Muscle of back (tissue), 11 donors: ENCODE data around the gene LENG1. TPM values are rescaled to one million over a fixed set of nuclear protein-coding genes. Genes with fewer than 3 reads are reported as not detected.

Experiments used
- DNase-seq, 3 donors: peaks; one replicate each; pipeline versions ENCODE4 v3.0.0 to v3.0.0-alpha.2; 2013
- polyA plus RNA-seq, 10 donors: library from polyadenylated mRNA; unstranded; fragments of 120-200 nt; gene quantifications; one replicate each; pipeline ENCODE4 v1.2.1, GENCODE V29; 2013; ENCODE audit not compliant: insufficient read length in 10 of 10

Gene LENG1
- polyA plus RNA-seq, 10 donors: 5.7 to 10.3 (median 7.9) TPM

GRCh38 chr19:54168174-54168917 is 8.8 kb upstream of the LENG1 start:
- DNase-seq: peak; percentile 80 to 94 (median 92)

GRCh38 chr19:54165222-54165621 is 5.7 kb upstream of the LENG1 start:
- no peak for DNase-seq

DNA sequence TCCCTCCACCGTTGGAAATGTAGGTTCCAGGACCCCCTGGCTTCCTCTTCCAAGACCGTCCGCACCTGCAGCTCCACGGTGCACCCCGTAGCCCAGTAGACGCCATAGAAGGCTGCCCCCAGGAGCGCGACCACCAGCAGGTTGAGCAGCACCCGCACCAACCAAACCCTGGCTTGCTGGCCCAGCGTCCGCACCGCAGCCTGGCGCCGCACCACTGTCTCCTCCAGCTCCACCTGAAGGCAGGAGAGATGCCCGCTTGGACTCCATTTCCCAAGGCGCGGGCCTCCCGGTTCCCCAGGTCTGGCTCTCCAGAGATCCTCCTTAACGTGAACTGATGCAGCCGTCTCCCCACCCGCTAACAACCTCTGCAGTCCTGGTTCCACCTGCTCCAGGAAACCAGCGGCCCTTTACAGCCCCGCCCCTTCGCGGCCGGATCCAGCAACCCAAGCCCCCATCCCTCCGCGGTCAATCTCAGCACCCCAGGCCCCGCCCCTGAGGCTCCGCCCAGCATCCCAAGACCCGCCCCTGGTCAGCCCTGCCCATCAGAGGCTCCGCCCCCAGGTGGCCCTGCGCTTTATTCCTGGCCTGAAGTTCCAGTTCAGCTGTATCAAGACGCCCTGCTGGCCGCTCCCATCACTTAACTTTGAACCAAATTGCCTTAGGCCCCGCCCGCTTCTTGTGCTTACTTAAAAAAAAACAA is 5.0 kb upstream of the LENG1 start:
- peak in 1 of 3 donors; percentile 34 for DNase-seq

GRCh38 chr19:54162884-54163283 is 3.4 kb upstream of the LENG1 start:
- no peak for DNase-seq

DNA sequence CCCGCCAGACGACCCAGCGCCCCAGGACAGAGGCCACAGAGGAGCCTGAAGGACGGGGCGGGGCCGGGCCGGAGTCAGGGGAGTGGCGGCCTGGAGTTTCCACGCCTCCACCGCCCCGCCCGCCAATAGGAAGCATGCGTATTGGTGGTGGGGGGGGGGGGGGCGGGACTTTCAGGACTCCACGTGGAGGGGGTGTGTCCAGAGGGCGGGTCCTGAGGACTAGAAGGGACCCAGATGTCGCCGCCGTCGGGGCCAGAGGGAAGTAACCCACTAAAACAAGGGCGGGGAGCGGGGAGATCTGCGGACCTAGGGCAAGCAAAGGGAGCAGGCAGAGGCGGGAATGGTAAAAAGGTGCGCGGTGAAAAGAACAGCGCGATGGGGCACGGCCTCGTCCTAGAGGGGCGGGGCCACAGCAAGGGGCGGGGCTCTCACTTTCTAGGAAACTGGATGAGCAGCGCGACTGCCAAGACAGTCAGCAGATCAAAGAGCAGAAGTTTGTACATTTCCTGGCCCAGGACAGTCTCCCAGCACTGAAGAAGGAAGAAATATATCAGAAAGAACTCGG is 2.8 kb upstream of the LENG1 start:
- DNase-seq: peak; percentile 49 to 85 (median 78)

DNA sequence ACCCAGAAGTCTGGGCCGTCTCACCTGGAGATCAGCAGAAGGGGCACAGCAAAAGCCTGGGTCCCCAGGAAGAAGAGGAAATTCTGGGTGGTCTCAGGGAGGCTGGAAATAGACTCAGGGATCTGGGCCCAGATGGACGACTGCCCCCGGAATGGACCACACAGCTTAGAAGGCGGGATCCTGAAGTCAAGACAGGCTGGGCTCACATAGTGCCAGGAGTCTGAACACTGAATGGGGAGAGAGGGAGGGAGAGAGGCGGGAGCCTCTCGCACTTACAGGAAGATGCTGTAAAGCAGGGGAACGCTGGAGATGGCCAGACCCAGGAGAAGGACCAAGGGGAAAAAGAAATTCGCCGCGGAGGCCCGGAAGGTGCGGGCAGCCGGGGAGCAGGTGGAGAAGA is 1.3 kb upstream of the LENG1 start:
- peak in 1 of 3 donors; percentile 69 for DNase-seq

DNA sequence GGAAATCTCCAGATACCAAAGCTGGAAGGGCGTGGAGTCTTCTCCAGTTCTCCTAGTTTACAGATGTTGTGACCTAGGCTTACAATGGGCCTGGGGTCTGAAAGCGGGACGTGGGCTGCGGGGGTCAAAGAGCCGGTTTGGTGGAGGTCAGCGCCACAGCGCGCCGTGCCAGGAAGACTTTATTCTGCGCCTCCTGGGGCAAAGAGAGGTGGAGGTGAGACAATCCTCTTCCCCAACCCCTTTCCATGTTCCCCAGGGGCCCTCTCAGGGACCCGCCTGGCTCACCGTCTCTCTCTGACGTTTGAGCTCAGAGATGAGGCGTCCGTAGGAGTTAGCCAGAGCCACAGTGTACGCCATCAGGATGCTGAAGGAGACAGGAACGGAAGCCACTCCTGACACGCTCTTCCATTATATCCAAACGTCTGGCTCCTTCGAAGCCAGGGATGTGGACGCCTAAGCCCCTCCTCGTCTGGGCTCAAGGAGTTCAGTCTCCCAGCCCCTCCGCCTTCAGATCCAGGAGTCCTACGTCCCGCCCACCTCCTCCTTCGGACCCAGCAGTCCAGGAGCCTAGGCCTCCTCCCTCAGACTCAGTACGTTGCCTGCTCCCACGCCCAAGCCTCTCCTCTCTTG is 776 bp upstream of the LENG1 start:
- peak in 1 of 3 donors; percentile 68 for DNase-seq

GRCh38 chr19:54158812-54159351 is 639 bp downstream of the LENG1 start:
- no peak for DNase-seq

GRCh38 chr19:54156953-54157352 is 2.6 kb downstream of the LENG1 start:
- DNase-seq: no peak

GRCh38 chr19:54156490-54156889 is 3.0 kb downstream of the LENG1 start:
- DNase-seq: no peak

DNA sequence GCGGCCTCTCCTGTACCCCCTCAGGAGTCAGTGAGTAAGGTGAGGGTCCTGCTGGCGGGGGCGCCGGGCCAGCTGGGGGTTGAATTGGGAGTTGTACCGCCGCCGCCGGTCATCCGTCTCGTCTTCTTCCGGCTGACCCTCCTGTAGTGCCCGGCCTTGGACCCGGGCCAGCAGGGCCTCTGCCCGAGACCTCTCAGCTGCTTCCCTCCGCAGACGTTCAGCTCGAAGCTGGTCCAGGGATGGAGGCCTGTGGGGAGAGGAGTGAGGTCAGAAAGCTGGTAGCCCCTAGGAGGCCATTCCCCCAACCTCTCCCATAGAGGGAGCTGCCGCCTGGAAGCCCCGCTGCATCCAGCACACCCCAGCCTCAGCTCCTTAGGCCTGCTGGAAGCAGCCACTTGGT is 3.8 kb downstream of the LENG1 start:
- no peak for DNase-seq

DNA sequence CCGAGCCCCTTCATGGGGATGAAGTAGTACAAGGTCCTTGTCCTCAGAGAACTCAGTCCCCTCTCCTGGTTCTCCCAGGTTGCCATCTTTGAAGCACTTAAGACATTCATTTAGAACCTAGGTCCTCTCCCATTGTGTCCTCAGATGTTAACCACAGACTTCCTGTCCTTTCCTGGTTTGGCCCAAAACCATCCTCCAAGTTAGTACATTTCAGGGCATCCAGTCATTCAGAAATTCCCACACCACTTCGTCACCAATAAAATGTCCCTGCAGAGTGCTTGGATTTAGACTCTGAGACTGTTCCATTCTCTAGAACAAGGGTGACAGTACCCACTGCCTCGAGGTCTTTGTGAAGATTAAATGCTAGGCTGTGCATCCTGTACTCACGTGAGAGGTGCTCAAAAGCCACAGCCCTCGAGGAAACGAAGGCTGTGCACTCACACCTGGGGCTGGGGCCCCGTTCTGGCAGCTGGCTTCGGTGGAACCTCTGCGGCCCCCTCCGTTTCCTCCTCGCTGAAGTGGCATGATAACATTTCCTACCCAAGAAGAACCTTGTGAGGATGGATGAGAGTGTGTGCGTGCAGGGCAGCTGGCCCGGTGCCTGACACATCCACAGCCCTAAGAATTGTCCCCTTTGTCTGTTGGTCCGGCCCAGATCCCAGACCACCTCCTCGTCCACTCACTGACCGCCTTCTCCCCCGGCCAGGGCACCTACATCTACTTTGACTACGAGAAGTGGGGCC is 4.7 kb downstream of the LENG1 start:
- no peak for DNase-seq

GRCh38 chr19:54153731-54154326 is 5.7 kb downstream of the LENG1 start:
- DNase-seq: no peak

DNA sequence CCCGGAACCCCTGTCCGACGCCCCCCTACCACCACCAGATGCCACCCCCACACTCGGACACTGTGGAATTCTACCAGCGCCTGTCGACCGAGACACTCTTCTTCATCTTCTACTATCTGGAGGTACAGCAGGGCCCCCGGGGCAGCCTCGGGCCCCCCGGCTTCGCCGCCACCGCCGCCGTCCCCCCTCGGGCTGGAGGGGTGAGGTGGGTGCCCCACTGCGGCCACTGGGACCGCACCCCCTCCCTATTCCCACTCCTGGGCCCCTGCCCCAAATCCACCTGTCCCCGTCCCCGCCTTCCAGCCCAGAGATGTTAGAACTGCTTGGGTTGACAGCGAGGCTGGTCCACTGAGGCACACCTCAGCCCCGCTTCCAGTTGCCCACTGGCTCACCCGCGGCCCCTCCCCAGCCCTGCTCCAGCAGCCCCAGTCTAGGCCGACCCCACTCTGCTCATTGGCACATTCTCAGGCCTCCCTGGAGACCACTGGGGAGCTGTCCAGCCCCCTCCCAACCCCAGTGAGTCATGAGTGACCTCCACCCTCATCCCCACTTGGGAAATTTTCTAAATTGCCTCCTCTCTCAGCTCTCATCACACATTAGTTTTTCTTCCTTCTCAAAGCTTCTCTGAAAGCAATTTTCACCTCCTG is 6.5 kb downstream of the LENG1 start:
- DNase-seq: no peak

- no peak for DNase-seq
Measured at GRCh38 chr19:54152267-54152666, 7.3 kb downstream of the LENG1 start.

DNA sequence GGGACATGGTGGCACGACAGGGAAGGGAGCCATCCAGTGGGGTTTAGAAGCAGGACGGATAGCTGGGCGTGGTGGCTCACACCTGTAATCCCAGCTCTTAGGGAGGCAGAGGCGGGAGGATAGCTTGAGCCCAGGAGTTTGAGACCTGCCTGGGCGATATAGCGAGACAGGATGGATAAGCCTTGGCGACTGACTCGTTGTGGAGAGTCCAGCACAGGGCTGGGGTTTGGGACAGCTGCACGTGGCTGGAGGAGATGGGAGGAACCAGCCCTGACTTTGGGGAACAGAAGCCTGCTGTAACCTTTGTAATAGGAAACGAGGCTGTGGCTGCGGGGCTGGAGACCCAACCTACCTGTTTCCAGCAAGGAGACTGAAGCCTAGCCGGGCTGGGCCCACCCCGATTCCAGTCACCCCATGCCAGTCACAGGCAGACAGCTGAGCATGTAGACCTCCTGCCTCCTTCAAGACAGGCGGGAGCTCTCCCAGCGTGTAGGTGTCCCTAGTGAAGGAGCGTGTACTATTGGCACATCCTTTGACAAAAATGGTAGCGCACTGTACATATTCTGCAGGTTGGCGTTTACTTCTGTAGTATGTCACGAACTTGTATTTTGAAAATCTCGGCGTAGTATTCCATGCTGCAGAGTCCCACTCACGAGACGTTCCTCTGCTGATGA is 8.0 kb downstream of the LENG1 start:
- no peak for DNase-seq

DNA sequence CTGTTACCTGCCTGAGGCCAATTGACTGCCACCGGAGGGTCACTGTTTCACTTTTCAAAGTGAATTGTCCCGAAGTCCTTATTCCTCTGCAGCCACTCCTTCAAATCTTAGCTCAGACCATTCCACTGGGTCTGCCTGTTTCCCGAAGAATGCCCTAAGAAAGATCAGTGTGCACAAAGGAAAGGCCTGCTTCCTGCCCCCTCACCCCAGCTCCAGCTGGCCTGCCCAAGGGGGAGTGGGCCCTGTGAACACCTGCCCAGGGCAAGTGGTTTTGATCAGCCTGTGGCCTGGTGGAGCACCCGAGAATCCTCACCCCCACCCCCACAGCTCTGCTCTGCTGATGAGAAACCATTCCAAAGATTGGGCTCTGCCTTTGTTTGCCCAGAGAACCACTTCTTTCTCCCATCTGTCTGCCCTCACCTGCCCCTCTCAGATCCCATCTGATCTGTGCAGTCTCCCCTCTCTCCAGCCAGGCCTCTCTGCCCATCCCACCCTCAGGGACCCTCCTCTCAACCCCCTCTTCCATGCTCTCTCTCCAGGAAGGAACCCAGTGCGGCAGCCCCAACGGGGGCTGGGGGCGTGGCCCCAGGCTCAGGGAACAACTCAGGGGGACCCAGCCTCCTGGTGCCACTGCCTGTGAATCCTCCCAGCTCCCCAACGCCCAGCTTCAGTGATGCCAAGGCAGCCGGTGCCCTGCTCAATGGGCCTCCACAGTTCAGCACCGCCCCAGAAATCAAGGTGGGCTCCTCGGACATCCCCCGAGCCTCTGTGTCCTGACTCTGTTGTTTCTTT is 10.3 kb downstream of the LENG1 start:
- DNase-seq: no peak

GRCh38 chr19:54148158-54148557 is 11.4 kb downstream of the LENG1 start:
- DNase-seq: no peak

DNA sequence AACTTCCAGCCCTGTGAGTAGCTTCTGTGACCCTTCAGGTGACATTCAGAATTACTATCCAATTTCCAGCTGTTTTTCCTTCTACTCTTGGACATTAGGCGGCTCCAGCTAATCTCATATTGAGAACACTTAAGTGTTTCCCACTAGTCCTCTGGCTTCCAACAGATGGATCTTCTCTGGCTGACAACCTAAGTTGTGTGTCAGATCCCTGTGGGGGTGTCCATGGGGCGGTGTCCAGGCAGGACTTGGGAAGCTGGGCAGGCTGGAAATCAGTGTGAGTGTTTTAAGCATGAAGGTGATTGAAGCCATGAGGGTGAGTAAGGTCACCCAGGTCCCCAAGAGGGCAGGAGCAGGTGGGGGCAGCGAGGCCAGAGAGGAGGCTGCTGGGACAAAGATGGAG is 11.8 kb downstream of the LENG1 start:
- DNase-seq: no peak
